SK-N-SH (cell line): ENCODE results near the gene CALML3. TPM values are rescaled to one million over a fixed set of nuclear protein-coding genes. Genes with fewer than 3 reads are reported as not detected.

ENCODE experiments used
- CTCF ChIA-PET: fragments of 300-600, 350-600 bp; formaldehyde crosslinking; extraction: SDS; loops from one replicate; lab custom pipeline; 2021; lab: Yijun Ruan, JAX
- POLR2A ChIA-PET: fragments of 350-600 bp; sonication (Branson Sonifier 250); formaldehyde crosslinking; extraction: SDS; loops from one replicate; lab custom pipeline; 2020; ENCODE audit warnings: antibody characterized with exemption, inconsistent platforms; lab: Yijun Ruan, JAX
- DNase-seq: peaks from one replicate; pipeline ENCODE4 v3.0.0; 2012
- H2AFZ ChIP-seq: fragments of 200-600 bp; sonication (generic); 2 replicates; pipeline ENCODE4 v1.8.1; 2016; ENCODE audit warnings: antibody characterized with exemption, mild to moderate bottlenecking, low read depth
- H3F3A ChIP-seq: fragments of 200-600 bp; sonication (generic); replicated peaks from 2 replicates; pipeline ENCODE3; 2016; ENCODE audit warnings: antibody characterized with exemption, mild to moderate bottlenecking; ENCODE audit not compliant: insufficient read depth
- H3K27ac ChIP-seq, 2 experiments: fragments of 200-500 bp in 1 of 2; fragments of 200-600 bp in 1 of 2; sonication (Bioruptor generic) in 1 of 2; sonication (generic), shearing (Covaris generic) in 1 of 2; 2 replicates each; pipeline versions ENCODE4 v1.5.1 to v1.6.1; 2014 to 2016; ENCODE audit warnings: low read depth in 2 of 2, inconsistent platforms in 1 of 2, low read length in 1 of 2, mild to moderate bottlenecking in 1 of 2, mixed read lengths in 1 of 2
- H3K27me3 ChIP-seq: fragments of 200-600 bp; sonication (generic), shearing (Covaris generic); 2 replicates; pipeline ENCODE4 v1.6.1; 2016; ENCODE audit warnings: mixed run types; ENCODE audit not compliant: insufficient read depth
- H3K36me3 ChIP-seq, 2 experiments: fragments of 200-500 bp in 1 of 2; fragments of 200-600 bp in 1 of 2; sonication (Bioruptor generic) in 1 of 2; sonication (generic) in 1 of 2; replicated peaks in 1 of 2; 2 replicates each; pipeline versions ENCODE3 to v1.5.1; 2014 to 2016; ENCODE audit warnings: low read length in 1 of 2, mild to moderate bottlenecking in 1 of 2; ENCODE audit not compliant: insufficient read depth in 2 of 2, control insufficient read depth in 1 of 2
- H3K4me1 ChIP-seq, 2 experiments: fragments of 200-500 bp in 1 of 2; fragments of 200-600 bp in 1 of 2; sonication (Bioruptor generic) in 1 of 2; sonication (generic), shearing (Covaris generic) in 1 of 2; 2 replicates each; pipeline versions ENCODE4 v1.5.1 to v1.6.1; 2014 to 2016; ENCODE audit warnings: low read depth in 1 of 2, low read length in 1 of 2, mixed run types in 1 of 2; ENCODE audit not compliant: insufficient read depth in 2 of 2, control insufficient read depth in 1 of 2
- H3K4me2 ChIP-seq: fragments of 200-600 bp; sonication (generic), shearing (Covaris generic); 2 replicates; pipeline ENCODE4 v1.6.1; 2017; ENCODE audit warnings: mixed run types
- H3K4me3 ChIP-seq, 2 experiments: fragments of 200-500 bp in 1 of 2; fragments of 200-600 bp in 1 of 2; sonication (Bioruptor generic) in 1 of 2; sonication (generic), shearing (Covaris generic) in 1 of 2; 2 replicates each; pipeline versions ENCODE4 v1.5.1 to v1.8.1; 2014 to 2016; ENCODE audit warnings: low read depth in 2 of 2, inconsistent platforms in 1 of 2, low read length in 1 of 2, mild to moderate bottlenecking in 1 of 2, mixed read lengths in 1 of 2, moderate library complexity in 1 of 2
- H3K79me2 ChIP-seq: fragments of 200-600 bp; sonication (generic); 2 replicates; pipeline ENCODE4 v1.8.1; 2017; ENCODE audit warnings: mild to moderate bottlenecking; ENCODE audit not compliant: insufficient read depth
- H3K9ac ChIP-seq: fragments of 200-600 bp; sonication (generic); 2 replicates; pipeline ENCODE4 v1.6.1; 2017; ENCODE audit warnings: mixed run types
- H3K9me2 ChIP-seq: fragments of 200-600 bp; sonication (generic); 2 replicates; pipeline ENCODE4 v1.6.1; 2017; ENCODE audit warnings: mixed run types
- H3K9me3 ChIP-seq: fragments of 200-600 bp; sonication (generic); 2 replicates; pipeline ENCODE4 v1.6.1; 2017; ENCODE audit warnings: mixed run types, mild to moderate bottlenecking, moderate library complexity
- H4K20me1 ChIP-seq: fragments of 200-600 bp; sonication (generic); 2 replicates; pipeline ENCODE4 v1.6.1; 2017; ENCODE audit warnings: mild to moderate bottlenecking, mixed run types; ENCODE audit not compliant: insufficient read depth
- EP300 ChIP-seq, 2 experiments: IDR thresholded peaks; 2 replicates each; pipeline versions ENCODE4 v1.4.0 to v1.6.1; 2012; ENCODE audit warnings: borderline replicate concordance in 1 of 2, low read depth in 1 of 2, low read length in 1 of 2
- EZH2phosphoT487 ChIP-seq: fragments of 200-600 bp; sonication (generic); IDR thresholded peaks from 2 replicates; pipeline ENCODE4 v1.6.1; 2017; ENCODE audit warnings: low read depth, mixed run types, mild to moderate bottlenecking, antibody characterized with exemption, moderate library complexity, borderline replicate concordance
- FOXJ3 ChIP-seq: sonication (generic); formaldehyde crosslinking; IDR thresholded peaks from 2 replicates; pipeline ENCODE4 v1.5.1; 2020; ENCODE audit warnings: mild to moderate bottlenecking, missing genetic modification reagents
- FOXM1 ChIP-seq: IDR thresholded peaks from 2 replicates; pipeline ENCODE4 v1.4.0; 2012; ENCODE audit warnings: low read depth, mild to moderate bottlenecking
- GABPA ChIP-seq: IDR thresholded peaks from 2 replicates; pipeline ENCODE4 v1.4.0; 2012; ENCODE audit warnings: low read depth, mild to moderate bottlenecking
- GATA2 ChIP-seq: sonication (generic); formaldehyde crosslinking; IDR thresholded peaks from 2 replicates; pipeline ENCODE4 v1.5.0; 2020; ENCODE audit warnings: mild to moderate bottlenecking, missing genetic modification reagents
- MAX ChIP-seq: IDR thresholded peaks from 2 replicates; pipeline ENCODE4 v1.4.0; 2012; ENCODE audit warnings: low read depth
- MEF2A ChIP-seq: IDR thresholded peaks from 2 replicates; pipeline ENCODE4 v1.4.0; 2012; ENCODE audit warnings: low read depth, borderline replicate concordance
- POLR2AphosphoS5 ChIP-seq: IDR thresholded peaks from 2 replicates; pipeline ENCODE4 v1.6.1; 2012; ENCODE audit warnings: low read depth, low read length
- RAD21 ChIP-seq: IDR thresholded peaks from 2 replicates; pipeline ENCODE4 v1.6.1; 2012; ENCODE audit warnings: mild to moderate bottlenecking, low read length
- RFX5 ChIP-seq: IDR thresholded peaks from 2 replicates; pipeline ENCODE4 v1.6.1; 2012; ENCODE audit warnings: mild to moderate bottlenecking, improper control_type of control experiment, low read length
- TEAD4 ChIP-seq: IDR thresholded peaks from 2 replicates; pipeline ENCODE4 v1.4.0; 2012; ENCODE audit warnings: mild to moderate bottlenecking, borderline replicate concordance; ENCODE audit not compliant: insufficient read depth
- USF1 ChIP-seq: IDR thresholded peaks from 2 replicates; pipeline ENCODE4 v1.4.0; 2012; ENCODE audit warnings: low read depth, borderline replicate concordance
- USF2 ChIP-seq: fragments of 150-350 bp; IDR thresholded peaks from 2 replicates; pipeline ENCODE4 v1.6.1; 2017; ENCODE audit warnings: antibody characterized with exemption, low read length, low read depth, borderline replicate concordance
- WGBS: methylation state at CpG from one replicate; pipeline ENCODE4 v1.1.6; 2017; ENCODE audit warnings: low lambda C conversion rate; 5-methylcytosine and 5-hydroxymethylcytosine counted together
- polyA plus RNA-seq, 3 experiments: library from polyadenylated mRNA; depleted of rRNA; stranded (reverse); fragments of >200 nt; gene quantifications; 2 replicates each; pipeline ENCODE4 v1.2.3, GENCODE V29; 2012
- TF ChIP-seq, protein P1 (sequence below): IDR thresholded peaks from 2 replicates; pipeline ENCODE4 v1.4.0; 2012; ENCODE audit warnings: low read depth, borderline replicate concordance
- TF ChIP-seq, protein P2 (sequence below): IDR thresholded peaks from 2 replicates; pipeline ENCODE4; 2012

The CALML3 gene
- polyA plus RNA-seq, 1 of the 3 experiments (the other 2 are of a cell fraction) = not detected

GRCh38 chr10:5486853-5487235, 37.9 kb upstream of the CALML3 start:
- TF ChIP-seq TEAD4 = no peak
- no peak for TF ChIP-seq GATA2 (CRISPR knock-in tag)
- TF ChIP-seq, protein P1, sequence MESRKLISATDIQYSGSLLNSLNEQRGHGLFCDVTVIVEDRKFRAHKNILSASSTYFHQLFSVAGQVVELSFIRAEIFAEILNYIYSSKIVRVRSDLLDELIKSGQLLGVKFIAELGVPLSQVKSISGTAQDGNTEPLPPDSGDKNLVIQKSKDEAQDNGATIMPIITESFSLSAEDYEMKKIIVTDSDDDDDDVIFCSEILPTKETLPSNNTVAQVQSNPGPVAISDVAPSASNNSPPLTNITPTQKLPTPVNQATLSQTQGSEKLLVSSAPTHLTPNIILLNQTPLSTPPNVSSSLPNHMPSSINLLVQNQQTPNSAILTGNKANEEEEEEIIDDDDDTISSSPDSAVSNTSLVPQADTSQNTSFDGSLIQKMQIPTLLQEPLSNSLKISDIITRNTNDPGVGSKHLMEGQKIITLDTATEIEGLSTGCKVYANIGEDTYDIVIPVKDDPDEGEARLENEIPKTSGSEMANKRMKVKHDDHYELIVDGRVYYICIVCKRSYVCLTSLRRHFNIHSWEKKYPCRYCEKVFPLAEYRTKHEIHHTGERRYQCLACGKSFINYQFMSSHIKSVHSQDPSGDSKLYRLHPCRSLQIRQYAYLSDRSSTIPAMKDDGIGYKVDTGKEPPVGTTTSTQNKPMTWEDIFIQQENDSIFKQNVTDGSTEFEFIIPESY = no peak
- no peak for TF ChIP-seq USF2
- no peak for TF ChIP-seq FOXJ3 (CRISPR knock-in tag)
- no peak for TF ChIP-seq GABPA
- no peak for TF ChIP-seq EP300 (IDR thresholded peaks at IDR 0.05; ENCODE audit: borderline replicate concordance in 1 of 2, low read depth in 1 of 2, low read length in 1 of 2)
- no peak for TF ChIP-seq MAX
- no peak for TF ChIP-seq USF1
- TF ChIP-seq RFX5 = no peak
- no peak for TF ChIP-seq POLR2AphosphoS5
- TF ChIP-seq, protein P2, sequence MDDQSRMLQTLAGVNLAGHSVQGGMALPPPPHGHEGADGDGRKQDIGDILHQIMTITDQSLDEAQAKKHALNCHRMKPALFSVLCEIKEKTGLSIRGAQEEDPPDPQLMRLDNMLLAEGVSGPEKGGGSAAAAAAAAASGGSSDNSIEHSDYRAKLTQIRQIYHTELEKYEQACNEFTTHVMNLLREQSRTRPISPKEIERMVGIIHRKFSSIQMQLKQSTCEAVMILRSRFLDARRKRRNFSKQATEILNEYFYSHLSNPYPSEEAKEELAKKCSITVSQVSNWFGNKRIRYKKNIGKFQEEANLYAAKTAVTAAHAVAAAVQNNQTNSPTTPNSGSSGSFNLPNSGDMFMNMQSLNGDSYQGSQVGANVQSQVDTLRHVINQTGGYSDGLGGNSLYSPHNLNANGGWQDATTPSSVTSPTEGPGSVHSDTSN = no peak
- TF ChIP-seq FOXM1 = no peak
- no peak for TF ChIP-seq EZH2phosphoT487
- no peak for TF ChIP-seq RAD21
- TF ChIP-seq MEF2A = no peak
- WGBS = 65% methylated on average over 5 of the region's 9 CpGs
- Histone ChIP-seq H3K4me2 (no peak overlapping the region), H3F3A (no peaks in the 10 kb centered on the region), H3K9ac (no peak overlapping the region), H3K4me3 (no peak overlapping the region), H2AFZ (no peak overlapping the region), H3K27ac (no peak overlapping the region), H3K9me3 (no peaks in the 10 kb centered on the region), H4K20me1 (no peaks in the 10 kb centered on the region), H3K79me2 (no peaks in the 10 kb centered on the region), H3K36me3 (no peaks in the 10 kb centered on the region), H3K9me2 (no peaks in the 10 kb centered on the region), H3K27me3 (no peaks in the 10 kb centered on the region), H3K4me1 (no peaks in the 10 kb centered on the region)
- no peak for DNase-seq
- ChIA-PET POLR2A (no interaction called here), CTCF (no interaction called here)
